ENCODE results near the gene FGGY.

FGGY gene

DNA sequence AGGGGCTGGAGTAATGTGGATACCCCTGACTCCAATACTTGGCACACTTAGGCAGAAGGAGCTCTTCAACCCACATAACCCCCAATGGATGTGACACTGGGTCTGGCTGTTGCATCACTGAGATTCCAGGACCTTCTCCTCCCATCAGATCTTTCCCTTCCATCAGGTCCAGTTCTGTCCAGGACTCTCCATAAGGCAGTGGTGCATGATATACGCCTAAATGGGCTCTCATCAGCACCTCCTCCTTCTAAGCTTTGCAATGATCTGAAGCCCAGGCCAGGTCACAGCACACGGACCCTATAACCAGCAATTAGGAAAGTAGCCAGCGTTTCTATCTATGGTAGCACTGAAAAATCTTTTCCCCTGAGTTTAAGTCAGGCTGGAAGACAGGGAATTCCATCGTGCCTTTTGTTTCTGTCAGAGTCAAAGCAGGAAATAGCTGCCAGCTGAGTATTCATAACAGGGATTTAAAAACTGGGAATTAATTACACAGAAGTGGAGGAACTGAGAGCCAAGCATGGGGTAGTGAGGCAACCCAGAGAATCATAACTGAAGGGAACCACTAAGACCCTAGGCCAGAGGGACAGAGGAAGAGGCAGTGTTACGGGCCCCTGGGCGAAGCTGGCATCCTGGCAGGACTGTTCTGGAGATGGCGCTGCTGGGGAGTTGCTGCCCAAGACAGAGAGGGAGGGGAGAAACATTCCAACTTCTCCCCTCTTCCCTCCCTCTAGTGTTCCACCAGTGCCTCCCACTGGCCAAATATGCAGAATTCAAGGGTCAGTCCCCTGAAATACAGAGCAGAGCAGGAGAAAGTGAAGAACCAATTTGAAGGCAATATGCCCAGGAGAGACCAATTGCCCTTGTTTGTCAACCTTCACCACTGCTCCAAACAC lies 480.3 kb downstream of the FGGY start (continued):
- TF ChIP-seq ZNF155 (tag by site-specific recombination; IDR thresholded peaks at IDR 0.05) = no peak
- no peak for TF ChIP-seq SP3 (tag by site-specific recombination; IDR thresholded peaks at IDR 0.05)
- TF ChIP-seq ZNF670 (tag by site-specific recombination; IDR thresholded peaks at IDR 0.05; ENCODE audit: low read depth) = no peak
- no peak for TF ChIP-seq ZNF391 (tag by site-specific recombination; IDR thresholded peaks at IDR 0.05; ENCODE audit: borderline replicate concordance, low read depth)
- TF ChIP-seq ZNF768 (tag by site-specific recombination; IDR thresholded peaks at IDR 0.05) = no peak

DNA sequence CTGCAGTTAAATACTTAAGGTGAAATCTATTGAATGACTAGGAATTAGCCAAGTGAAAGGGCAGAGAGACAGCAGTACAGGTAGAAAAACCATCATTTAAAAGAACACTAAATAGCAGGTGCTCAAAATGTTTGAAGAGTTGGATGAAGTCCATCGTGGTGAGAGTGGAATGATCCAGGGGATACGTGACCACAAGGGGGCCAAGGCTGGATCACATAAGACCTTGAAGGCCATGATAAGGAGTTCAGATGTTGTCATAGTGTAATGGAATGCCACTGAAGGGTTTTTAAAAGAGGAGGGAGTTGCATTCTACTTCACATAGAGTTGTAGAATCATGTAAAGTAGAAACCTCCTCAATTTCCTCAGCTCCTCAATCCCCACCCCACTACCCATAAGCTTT lies 483.1 kb downstream of the FGGY start:
- TF ChIP-seq, protein P1, sequence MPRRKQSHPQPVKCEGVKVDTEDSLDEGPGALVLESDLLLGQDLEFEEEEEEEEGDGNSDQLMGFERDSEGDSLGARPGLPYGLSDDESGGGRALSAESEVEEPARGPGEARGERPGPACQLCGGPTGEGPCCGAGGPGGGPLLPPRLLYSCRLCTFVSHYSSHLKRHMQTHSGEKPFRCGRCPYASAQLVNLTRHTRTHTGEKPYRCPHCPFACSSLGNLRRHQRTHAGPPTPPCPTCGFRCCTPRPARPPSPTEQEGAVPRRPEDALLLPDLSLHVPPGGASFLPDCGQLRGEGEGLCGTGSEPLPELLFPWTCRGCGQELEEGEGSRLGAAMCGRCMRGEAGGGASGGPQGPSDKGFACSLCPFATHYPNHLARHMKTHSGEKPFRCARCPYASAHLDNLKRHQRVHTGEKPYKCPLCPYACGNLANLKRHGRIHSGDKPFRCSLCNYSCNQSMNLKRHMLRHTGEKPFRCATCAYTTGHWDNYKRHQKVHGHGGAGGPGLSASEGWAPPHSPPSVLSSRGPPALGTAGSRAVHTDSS (tag by site-specific recombination; IDR thresholded peaks at IDR 0.05) = no peak
- TF ChIP-seq ZNF140 (tag by site-specific recombination; IDR thresholded peaks at IDR 0.05) = no peak
- TF ChIP-seq ZNF169 (tag by site-specific recombination; IDR thresholded peaks at IDR 0.05) = no peak
- TF ChIP-seq ZNF174 (tag by site-specific recombination; IDR thresholded peaks at IDR 0.05) = no peak
- TF ChIP-seq ZNF830 (tag by site-specific recombination; IDR thresholded peaks at IDR 0.05; ENCODE audit: low read depth) = no peak
- no peak for TF ChIP-seq ZNF221 (tag by site-specific recombination; IDR thresholded peaks at IDR 0.05; ENCODE audit: borderline replicate concordance)
- no peak for TF ChIP-seq SCRT2 (tag by site-specific recombination; IDR thresholded peaks at IDR 0.05)
- TF ChIP-seq, protein P2, sequence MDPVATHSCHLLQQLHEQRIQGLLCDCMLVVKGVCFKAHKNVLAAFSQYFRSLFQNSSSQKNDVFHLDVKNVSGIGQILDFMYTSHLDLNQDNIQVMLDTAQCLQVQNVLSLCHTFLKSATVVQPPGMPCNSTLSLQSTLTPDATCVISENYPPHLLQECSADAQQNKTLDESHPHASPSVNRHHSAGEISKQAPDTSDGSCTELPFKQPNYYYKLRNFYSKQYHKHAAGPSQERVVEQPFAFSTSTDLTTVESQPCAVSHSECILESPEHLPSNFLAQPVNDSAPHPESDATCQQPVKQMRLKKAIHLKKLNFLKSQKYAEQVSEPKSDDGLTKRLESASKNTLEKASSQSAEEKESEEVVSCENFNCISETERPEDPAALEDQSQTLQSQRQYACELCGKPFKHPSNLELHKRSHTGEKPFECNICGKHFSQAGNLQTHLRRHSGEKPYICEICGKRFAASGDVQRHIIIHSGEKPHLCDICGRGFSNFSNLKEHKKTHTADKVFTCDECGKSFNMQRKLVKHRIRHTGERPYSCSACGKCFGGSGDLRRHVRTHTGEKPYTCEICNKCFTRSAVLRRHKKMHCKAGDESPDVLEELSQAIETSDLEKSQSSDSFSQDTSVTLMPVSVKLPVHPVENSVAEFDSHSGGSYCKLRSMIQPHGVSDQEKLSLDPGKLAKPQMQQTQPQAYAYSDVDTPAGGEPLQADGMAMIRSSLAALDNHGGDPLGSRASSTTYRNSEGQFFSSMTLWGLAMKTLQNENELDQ (tag by site-specific recombination; IDR thresholded peaks at IDR 0.05; ENCODE audit: low read depth) = no peak
- TF ChIP-seq ZNF354C (tag by site-specific recombination; IDR thresholded peaks at IDR 0.05; ENCODE audit: borderline replicate concordance, low read depth) = no peak
- no peak for TF ChIP-seq ZNF133 (tag by site-specific recombination; IDR thresholded peaks at IDR 0.05)
- TF ChIP-seq TCF7L2 (IDR thresholded peaks at IDR 0.05; ENCODE audit: borderline replicate concordance, low read depth, low read length) = no peak
- no peak for TF ChIP-seq ZNF677 (tag by site-specific recombination; IDR thresholded peaks at IDR 0.05)
- TF ChIP-seq ZBTB21 (tag by site-specific recombination; IDR thresholded peaks at IDR 0.05) = no peak
- no peak for TF ChIP-seq ZNF544 (tag by site-specific recombination; IDR thresholded peaks at IDR 0.05)
- Histone ChIP-seq H3K4me1 (ENCODE audit: control insufficient read depth, insufficient read depth, low read length) (no peaks in the 10 kb centered on the region), H3K9me3 (ENCODE audit: control insufficient read depth, insufficient read depth, low read depth, low read length) (no peaks in the 10 kb centered on the region), H3K36me3 (ENCODE audit: control insufficient read depth in 2 of 2, insufficient read depth in 1 of 2, low read length in 2 of 2) (no peaks in the 10 kb centered on the region), H3K4me3 (ENCODE audit: low read depth, low read length) (no peak overlapping the region), H3K27ac (ENCODE audit: extremely low read depth, low read depth, low read length) (no peak overlapping the region)
- CTCF ChIA-PET = interaction anchor here (1.0 to 1.2 kb wide), 3 partner anchors 23 to 167 kb away, joined by 5 to 7 read pairs (median 6); no protein-coding TSS in a partner anchor
- POLR2A ChIA-PET = interaction anchor here (0.7 kb wide), 1 partner anchor 1567 kb away, joined by 5 read pairs; no protein-coding TSS in a partner anchor

DNA sequence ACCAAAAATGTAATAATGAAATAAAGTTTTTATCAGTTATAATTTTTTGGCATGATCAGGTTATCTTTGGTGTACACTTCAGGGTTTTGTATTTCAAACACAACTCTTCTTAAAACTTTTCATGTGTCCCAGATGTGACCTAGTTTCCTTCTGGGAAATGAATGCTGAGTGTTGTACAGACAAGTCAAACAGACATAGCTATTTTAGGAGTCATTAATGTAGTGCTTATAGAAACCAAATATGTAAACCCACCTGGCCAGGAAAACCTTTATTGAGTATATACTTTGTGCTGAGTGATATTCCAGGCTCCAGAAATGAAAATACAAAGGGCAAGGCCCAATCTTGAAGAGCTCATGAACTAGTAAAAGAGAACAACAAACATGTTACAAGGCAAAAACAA lies 491.9 kb downstream of the FGGY start:
- no peaks in the 10 kb centered on the region for H3K4me1 ChIP-seq (ENCODE audit: control insufficient read depth, insufficient read depth, low read length)
- H3K36me3 ChIP-seq (ENCODE audit: control insufficient read depth in 2 of 2, insufficient read depth in 1 of 2, low read length in 2 of 2) = no peaks in the 10 kb centered on the region
- no peak overlapping the region for H3K4me3 ChIP-seq (ENCODE audit: low read depth, low read length)
- CTCF ChIA-PET = no interaction called here
- POLR2A ChIA-PET = no interaction called here
- no peaks in the 10 kb centered on the region for H3K9me3 ChIP-seq (ENCODE audit: control insufficient read depth, insufficient read depth, low read depth, low read length)
- H3K27ac ChIP-seq (ENCODE audit: extremely low read depth, low read depth, low read length) = no peak overlapping the region
- TF ChIP-seq ZNF366 (tag by site-specific recombination; conservative IDR thresholded peaks at IDR 0.05) (no peak), ZNF707 (tag by site-specific recombination; IDR thresholded peaks at IDR 0.05) (no peak), ZNF155 (tag by site-specific recombination; IDR thresholded peaks at IDR 0.05) (no peak), MEIS1 (CRISPR knock-in tag; IDR thresholded peaks at IDR 0.05; ENCODE audit: borderline replicate concordance) (no peak), SP3 (tag by site-specific recombination; IDR thresholded peaks at IDR 0.05) (no peak), SCRT1 (tag by site-specific recombination; IDR thresholded peaks at IDR 0.05; ENCODE audit: borderline replicate concordance) (no peak), ZNF677 (tag by site-specific recombination; IDR thresholded peaks at IDR 0.05) (no peak), ZXDB (tag by site-specific recombination; IDR thresholded peaks at IDR 0.05) (no peak), ZNF341 (tag by site-specific recombination; IDR thresholded peaks at IDR 0.05; ENCODE audit: low read depth) (no peak), ZNF394 (tag by site-specific recombination; IDR thresholded peaks at IDR 0.05; ENCODE audit: borderline replicate concordance) (no peak), GFI1B (tag by site-specific recombination; IDR thresholded peaks at IDR 0.05) (no peak), ZNF501 (tag by site-specific recombination; IDR thresholded peaks at IDR 0.05) (no peak)
- TF ChIP-seq, protein P2 (tag by site-specific recombination; IDR thresholded peaks at IDR 0.05; ENCODE audit: low read depth) = no peak

All from HEK293 (cell line).